Skeletal muscle tissue (tissue), 4 donors: ENCODE results near the gene LIMS1. TPM values are rescaled to one million over a fixed set of nuclear protein-coding genes. Genes with fewer than 3 reads are reported as not detected.
"Not testable (repeated sequence)": the region's sequence is repeated elsewhere in the genome, so short reads cannot be mapped to it uniquely, and the experiment has no call there.

Source experiments
- H3K27ac ChIP-seq: one replicate; pipeline ENCODE4 v1.7.0; 2013; ENCODE audit warnings: mild to moderate bottlenecking, low read depth, low read length, inconsistent platforms
- H3K27me3 ChIP-seq, 3 donors: one replicate each; pipeline ENCODE4 v1.7.0; 2013; ENCODE audit warnings: low read length in 3 of 3; ENCODE audit not compliant: control insufficient read depth in 3 of 3, insufficient read depth in 3 of 3
- H3K36me3 ChIP-seq, 3 donors: one replicate each; pipeline ENCODE4 v1.7.0; 2013; ENCODE audit warnings: low read length in 3 of 3; ENCODE audit not compliant: control insufficient read depth in 3 of 3, insufficient read depth in 3 of 3
- H3K4me1 ChIP-seq, 3 donors: one replicate each; pipeline ENCODE4 v1.7.0; 2013; ENCODE audit warnings: low read length in 3 of 3, mild to moderate bottlenecking in 3 of 3; ENCODE audit not compliant: control insufficient read depth in 3 of 3, insufficient read depth in 3 of 3
- H3K4me3 ChIP-seq, 3 donors: one replicate each; pipeline ENCODE4 v1.7.0; 2013; ENCODE audit warnings: low read length in 3 of 3
- H3K9ac ChIP-seq, 3 donors: one replicate each; pipeline ENCODE4 v1.7.0; 2013; ENCODE audit warnings: low read length in 3 of 3, mild to moderate bottlenecking in 3 of 3, moderate library complexity in 2 of 3, low read depth in 1 of 3
- H3K9me3 ChIP-seq, 3 donors: one replicate each; pipeline ENCODE4 v1.7.0; 2013; ENCODE audit warnings: low read length in 3 of 3; ENCODE audit not compliant: control insufficient read depth in 3 of 3
- total RNA-seq: library from RNA; depleted of rRNA; stranded (reverse); fragments of >200 nt; gene quantifications from one replicate; pipeline ENCODE4 v1.2.3, GENCODE V29; 2014
- donor health status: Osteomylitis.

LIMS1 gene
- total RNA-seq, 1 donor from 2014 or later: 26.6 TPM

DNA sequence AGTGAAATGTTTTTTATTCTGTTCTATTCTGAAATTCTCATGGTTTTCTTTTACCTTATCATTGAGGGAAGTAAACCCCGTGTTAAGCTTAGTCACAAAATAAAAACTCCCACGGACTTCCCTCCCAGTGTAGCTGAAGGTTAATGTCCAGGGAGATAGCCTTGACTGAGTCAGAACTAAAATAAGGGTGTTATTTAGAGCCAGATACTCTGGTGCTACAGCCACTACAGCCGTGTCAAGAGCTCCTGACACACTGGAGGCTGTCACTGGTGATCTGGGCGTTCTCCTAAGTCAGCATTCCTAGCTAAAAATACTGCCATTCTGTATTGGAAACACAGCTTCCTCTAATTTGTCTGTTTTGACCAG is 103.0 kb downstream of the LIMS1 start:
- Histone ChIP-seq H3K36me3 (no peaks in the 10 kb centered on the region), H3K4me1 (peaks cover 59 to 69% (median 60%) of the 10 kb centered on the region in 3 donors), H3K9ac (peak overlapping the region; percentile 71 to 76 (median 75)), H3K27ac (peak overlapping the region; percentile 93), H3K9me3 (no peaks in the 10 kb centered on the region), H3K27me3 (no peaks in the 10 kb centered on the region), H3K4me3 (peak overlapping the region; percentile 0 to 43 (median 19))

DNA sequence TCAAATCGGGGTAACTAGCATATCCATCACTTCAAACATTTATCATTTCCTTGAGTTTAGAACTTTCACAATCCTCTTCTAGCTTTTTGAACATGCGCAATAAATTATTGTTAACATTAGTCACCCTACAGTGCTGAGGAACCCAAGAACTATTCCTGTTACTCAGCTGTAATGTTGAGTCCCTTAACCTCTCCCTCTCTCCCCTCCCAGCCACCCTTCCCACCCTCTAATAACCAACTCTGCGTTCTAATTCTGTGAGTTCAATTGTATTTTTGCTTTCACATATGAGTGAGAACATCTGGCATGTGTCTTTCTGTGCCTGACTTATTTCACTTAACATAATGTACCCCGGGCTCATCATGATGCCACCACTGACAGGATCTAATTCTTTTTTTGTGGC is 106.5 kb downstream of the LIMS1 start:
- Histone ChIP-seq H3K27ac (peak overlapping the region; percentile 70), H3K4me1 (peaks cover 37 to 50% (median 38%) of the 10 kb centered on the region in 3 donors)

DNA sequence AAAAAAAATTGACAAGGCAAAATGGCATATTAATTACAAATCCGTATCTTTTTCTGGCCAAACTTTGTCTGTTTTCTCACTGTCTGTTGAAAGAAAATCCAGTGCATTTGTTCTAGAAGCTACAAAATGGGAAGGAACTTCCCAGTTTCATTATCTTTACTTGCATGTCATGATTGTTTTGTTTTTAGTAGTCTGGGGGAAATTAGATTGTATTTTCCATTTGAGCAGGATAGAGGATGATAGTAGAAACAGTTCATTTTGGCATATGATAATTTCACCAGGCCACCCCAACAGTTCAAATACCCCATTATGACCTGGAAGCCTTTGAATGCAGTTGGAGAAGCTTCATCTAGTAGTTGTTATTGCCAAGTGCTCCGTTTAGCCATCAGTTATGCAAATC is 107.5 kb downstream of the LIMS1 start:
- Histone ChIP-seq H3K27ac (peak overlapping the region; percentile 70), H3K36me3 (no peaks in the 10 kb centered on the region), H3K4me1 (peaks cover 26 to 40% (median 27%) of the 10 kb centered on the region in 3 donors), H3K27me3 (no peaks in the 10 kb centered on the region), H3K4me3 (no peak overlapping the region), H3K9ac (peak overlapping the region in 2 of 3 donors; percentile 1 to 17), H3K9me3 (no peaks in the 10 kb centered on the region)

More for the DNA sequence above, 106.5 kb downstream of the LIMS1 start:
- H3K9ac ChIP-seq: peak overlapping the region in 2 of 3 donors; percentile 1 to 12
- H3K27me3 ChIP-seq: no peaks in the 10 kb centered on the region
- H3K36me3 ChIP-seq: no peaks in the 10 kb centered on the region
- no peak overlapping the region for H3K4me3 ChIP-seq
- H3K9me3 ChIP-seq: no peaks in the 10 kb centered on the region

DNA sequence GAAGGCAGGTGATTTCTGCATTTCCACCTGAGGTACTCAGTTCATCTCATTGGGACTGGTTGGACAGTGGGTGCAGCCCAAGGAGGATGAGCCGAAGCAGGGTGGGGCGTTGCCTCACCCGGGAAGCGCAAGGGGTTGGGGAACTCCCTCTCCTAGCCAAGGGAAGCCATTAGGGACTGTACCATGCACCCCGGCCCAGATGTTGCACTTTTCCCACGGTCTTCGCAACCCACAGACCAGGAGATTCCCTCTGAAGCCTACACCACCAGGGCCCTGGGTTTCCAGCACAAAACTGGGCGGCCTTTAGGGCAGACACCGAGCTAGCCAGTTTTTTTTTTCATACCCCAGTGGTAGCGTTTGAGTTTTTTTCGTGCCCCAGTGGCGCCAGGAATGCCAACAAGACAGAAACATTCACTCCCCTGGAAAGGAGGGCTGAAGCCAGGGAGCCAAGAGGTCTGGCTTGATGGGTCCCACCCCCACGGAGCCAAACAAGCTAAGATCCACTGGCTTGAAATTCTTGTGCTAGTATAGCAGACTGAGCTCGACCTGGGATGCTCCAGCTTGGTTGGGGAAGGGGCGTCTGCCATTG is 109.1 kb downstream of the LIMS1 start:
- Histone ChIP-seq H3K36me3 (no peaks in the 10 kb centered on the region), H3K4me3 (no peak overlapping the region), H3K4me1 (peaks cover 15 to 26% (median 19%) of the 10 kb centered on the region in 3 donors)

DNA sequence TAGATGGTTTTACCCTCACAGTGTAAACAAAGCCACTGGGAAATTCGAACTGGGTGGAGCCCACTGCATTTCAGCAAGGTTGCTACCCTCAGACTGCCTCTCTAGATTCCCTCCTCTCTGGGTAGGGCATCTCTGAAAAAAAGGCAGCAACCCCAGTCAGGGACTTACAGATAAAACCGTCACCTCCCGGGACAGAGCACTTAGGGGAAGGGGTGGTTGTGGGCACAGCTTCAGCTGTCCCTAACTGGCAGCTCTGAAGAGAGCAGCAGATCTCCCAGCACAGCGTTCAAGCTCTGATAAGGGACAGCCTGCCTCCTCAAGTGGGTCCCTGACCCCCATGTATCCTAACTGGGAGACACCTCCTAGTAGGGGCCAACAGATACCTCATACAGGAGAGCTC is 109.6 kb downstream of the LIMS1 start:
- H3K4me1 ChIP-seq: peaks cover 15 to 24% (median 19%) of the 10 kb centered on the region in 3 donors
- not testable (repeated sequence) for H3K27ac ChIP-seq, H3K27me3 ChIP-seq, H3K36me3 ChIP-seq, H3K9ac ChIP-seq, H3K9me3 ChIP-seq, H3K4me3 ChIP-seq

More for the DNA sequence above, 109.1 kb downstream of the LIMS1 start:
- Histone ChIP-seq H3K9me3 (no peaks in the 10 kb centered on the region), H3K9ac (no peak overlapping the region), H3K27me3 (no peaks in the 10 kb centered on the region), H3K27ac (no peak overlapping the region)

DNA sequence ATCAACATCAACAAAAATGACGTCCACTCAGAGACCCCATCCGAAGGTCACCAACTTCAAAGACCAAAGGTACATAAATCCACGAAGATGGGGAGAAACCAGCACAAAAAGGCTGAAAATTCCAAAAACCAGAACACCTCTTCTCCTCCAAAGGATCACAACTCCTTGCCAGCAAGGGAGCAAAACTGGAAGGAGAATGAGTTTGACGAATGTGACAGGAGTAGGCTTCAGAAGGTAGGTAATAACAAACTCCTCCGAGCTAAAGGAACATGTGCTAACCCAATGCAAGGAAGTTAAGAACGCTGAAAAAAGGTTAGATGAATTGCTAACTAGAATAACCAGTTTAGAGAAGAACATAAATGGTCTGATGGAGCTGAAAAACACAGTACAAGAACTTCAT is 110.2 kb downstream of the LIMS1 start:
- H3K36me3 ChIP-seq, H3K27ac ChIP-seq, H3K9ac ChIP-seq, H3K27me3 ChIP-seq, H3K9me3 ChIP-seq, H3K4me3 ChIP-seq: not testable (repeated sequence)
- peaks cover 15 to 21% (median 19%) of the 10 kb centered on the region in 3 donors for H3K4me1 ChIP-seq

DNA sequence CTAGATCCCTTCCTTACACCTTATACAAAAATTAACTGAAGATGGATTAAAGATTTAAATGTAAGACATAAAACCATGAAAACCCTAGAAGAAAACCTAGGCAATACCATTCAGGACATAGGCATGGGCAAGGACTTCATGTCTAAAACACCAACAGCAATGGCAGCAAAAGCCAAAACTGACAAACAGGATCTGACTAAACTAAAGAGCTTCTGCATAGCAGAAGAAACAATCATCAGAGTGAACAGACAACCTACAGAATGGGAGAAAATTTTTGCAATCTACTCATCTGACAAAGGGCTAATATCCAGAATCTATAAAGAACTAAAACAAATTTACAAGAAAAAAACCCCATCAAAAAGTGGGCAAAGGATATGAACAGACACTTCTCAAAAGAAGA is 114.5 kb downstream of the LIMS1 start:
- H3K4me1 ChIP-seq, H3K9me3 ChIP-seq, H3K27me3 ChIP-seq, H3K4me3 ChIP-seq, H3K36me3 ChIP-seq, H3K9ac ChIP-seq, H3K27ac ChIP-seq: not testable (repeated sequence)

DNA sequence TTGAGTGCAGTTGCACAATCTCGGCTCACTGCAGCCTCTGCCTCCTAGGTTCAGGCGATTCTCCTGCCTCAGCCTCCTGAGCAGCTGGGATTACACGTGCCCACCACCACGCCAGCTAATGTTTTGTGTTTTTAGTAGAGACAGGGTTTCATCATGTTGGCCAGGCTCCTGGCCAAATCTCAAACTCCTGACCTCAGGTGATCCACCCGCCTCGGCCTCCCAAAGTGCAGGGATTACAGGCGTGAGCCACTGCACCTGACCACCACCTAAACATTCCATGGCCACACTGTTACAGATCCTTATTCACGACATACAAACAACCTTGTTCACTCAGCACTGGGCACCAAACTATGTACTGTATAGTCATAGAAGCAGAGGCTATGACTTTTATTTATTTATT is 116.2 kb downstream of the LIMS1 start:
- H3K4me1 ChIP-seq, H3K9ac ChIP-seq, H3K27ac ChIP-seq, H3K27me3 ChIP-seq, H3K4me3 ChIP-seq, H3K36me3 ChIP-seq, H3K9me3 ChIP-seq: not testable (repeated sequence)

DNA sequence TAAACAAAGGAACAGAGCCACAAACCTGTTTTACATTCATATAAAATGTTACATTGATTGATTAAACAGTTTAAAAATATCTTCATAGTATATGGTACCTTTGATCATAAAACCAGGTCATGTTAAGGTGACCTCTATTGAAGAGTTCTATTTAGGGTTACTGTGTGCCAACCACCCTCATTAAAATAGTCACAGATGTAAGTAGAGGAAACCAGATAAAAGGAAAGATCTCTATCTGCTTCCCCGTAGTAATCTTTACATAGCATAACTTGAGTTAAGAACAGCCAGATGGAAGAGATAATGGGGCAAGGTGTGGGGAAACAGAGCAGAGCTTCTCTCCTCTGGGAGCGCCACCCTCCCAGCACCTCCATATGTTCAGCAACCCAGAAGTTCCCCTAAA is 117.2 kb downstream of the LIMS1 start:
- H3K27ac ChIP-seq: not testable (repeated sequence)

DNA sequence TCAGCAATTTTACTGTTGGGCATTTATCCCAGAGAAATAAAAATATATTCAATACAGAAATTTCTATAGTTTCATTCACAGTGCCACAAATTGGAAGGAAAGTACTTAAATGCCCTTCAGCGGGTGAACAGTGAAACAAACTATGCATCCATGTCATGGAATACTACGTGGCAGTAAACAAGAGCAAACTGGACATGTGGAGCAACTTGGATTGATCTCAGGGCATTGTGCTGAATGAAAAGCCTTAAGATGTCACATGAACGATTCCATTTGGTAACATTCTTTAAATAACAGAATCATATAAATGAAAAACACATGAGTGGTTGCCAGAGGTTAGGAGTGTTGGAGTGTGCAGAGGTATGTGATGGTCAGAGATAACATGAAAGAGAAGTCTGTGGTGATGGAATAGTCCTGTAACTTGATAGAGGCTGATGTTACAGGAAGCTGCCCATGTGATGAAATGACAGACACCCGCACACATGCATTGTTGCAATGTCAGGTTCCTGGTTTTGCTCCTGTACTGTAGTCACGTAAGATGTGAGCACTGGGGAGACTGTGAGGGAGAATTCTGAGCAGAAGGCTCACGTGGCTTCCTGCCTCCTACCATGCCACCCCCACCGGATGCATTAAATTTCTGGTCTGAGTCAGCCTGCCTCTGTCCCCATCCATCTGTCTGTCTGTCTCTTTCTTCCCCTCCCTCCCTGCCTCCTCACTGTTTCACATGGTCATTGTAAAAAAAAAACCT is 118.1 kb downstream of the LIMS1 start:
- not testable (repeated sequence) for H3K9me3 ChIP-seq, H3K4me1 ChIP-seq, H3K36me3 ChIP-seq, H3K27me3 ChIP-seq, H3K4me3 ChIP-seq
- Histone ChIP-seq H3K9ac (peak overlapping the region in 1 of 3 donors; percentile 38), H3K27ac (peak overlapping the region; percentile 71)

More for the DNA sequence above, 117.2 kb downstream of the LIMS1 start:
- not testable (repeated sequence) for H3K9ac ChIP-seq, H3K9me3 ChIP-seq, H3K27me3 ChIP-seq, H3K4me3 ChIP-seq, H3K36me3 ChIP-seq, H3K4me1 ChIP-seq
